ENCODE results near the gene SORL1. TPM values are rescaled to one million over a fixed set of nuclear protein-coding genes. Genes with fewer than 3 reads are reported as not detected.

Gene SORL1
- total and polyA plus RNA-seq, 2 of the 13 experiments (the other 11 are each of a cell fraction or from before 2014, with no cell fraction given), result 21.3 to 148 TPM

GRCh38 chr11:121453589-121454299, 1.6 kb downstream of the SORL1 start (continued):
- TF ChIP-seq ZNF609 (CRISPR knock-in tag; IDR thresholded peaks at IDR 0.05; ENCODE audit: borderline replicate concordance) (no peak), SATB2 (CRISPR knock-in tag; IDR thresholded peaks at IDR 0.05) (no peak), TBX3 (IDR thresholded peaks at IDR 0.05; ENCODE audit: borderline replicate concordance) (no peak), RAD51 (IDR thresholded peaks at IDR 0.05; ENCODE audit: borderline replicate concordance) (no peak), PRMT3 (CRISPR knock-in tag; IDR thresholded peaks at IDR 0.05; ENCODE audit: borderline replicate concordance, low read depth) (no peak), NR2F6 (IDR thresholded peaks at IDR 0.05) (peak; percentile 78), NR2F6 (CRISPR knock-in tag; IDR thresholded peaks at IDR 0.05) (peak; percentile 83), ZNF136 (CRISPR knock-in tag; IDR thresholded peaks at IDR 0.05; ENCODE audit: low read depth) (no peak), ESRRA (CRISPR knock-in tag; IDR thresholded peaks at IDR 0.05; ENCODE audit: low read depth) (peak; percentile 43; the same call in 1 of the 2 replicates), ZNF280D (CRISPR knock-in tag; IDR thresholded peaks at IDR 0.05) (no peak), ZNF800 (CRISPR knock-in tag; IDR thresholded peaks at IDR 0.05) (no peak), CHD4 (IDR thresholded peaks at IDR 0.05; ENCODE audit: borderline replicate concordance, low read length) (no peak), MIER3 (CRISPR knock-in tag; IDR thresholded peaks at IDR 0.05; ENCODE audit: borderline replicate concordance) (peak; percentile 38; the same call in 1 of the 2 replicates), ZNF644 (CRISPR knock-in tag; IDR thresholded peaks at IDR 0.05; ENCODE audit: low read depth) (no peak), FOXP1 (IDR thresholded peaks at IDR 0.05) (no peak), FOXP1 (CRISPR knock-in tag; IDR thresholded peaks at IDR 0.05) (peak; percentile 78)
- TF ChIP-seq, protein P1, sequence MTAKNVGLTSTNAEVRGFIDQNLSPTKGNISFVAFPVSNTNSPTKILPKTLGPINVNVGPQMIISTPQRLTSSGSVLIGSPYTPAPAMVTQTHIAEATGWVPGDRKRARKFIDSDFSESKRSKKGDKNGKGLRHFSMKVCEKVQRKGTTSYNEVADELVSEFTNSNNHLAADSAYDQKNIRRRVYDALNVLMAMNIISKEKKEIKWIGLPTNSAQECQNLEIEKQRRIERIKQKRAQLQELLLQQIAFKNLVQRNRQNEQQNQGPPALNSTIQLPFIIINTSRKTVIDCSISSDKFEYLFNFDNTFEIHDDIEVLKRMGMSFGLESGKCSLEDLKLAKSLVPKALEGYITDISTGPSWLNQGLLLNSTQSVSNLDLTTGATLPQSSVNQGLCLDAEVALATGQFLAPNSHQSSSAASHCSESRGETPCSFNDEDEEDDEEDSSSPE (CRISPR knock-in tag; IDR thresholded peaks at IDR 0.05), result no peak

All from HepG2 (cell line).